GM23248 (cell line): ENCODE data around the gene KLF7. TPM values are rescaled to one million over a fixed set of nuclear protein-coding genes. Genes with fewer than 3 reads are reported as not detected.

Experiments
- DNase-seq: peaks from one replicate; pipeline ENCODE4 v3.0.0-alpha.2; 2015
- H2AFZ ChIP-seq: fragments of 200-600 bp; sonication (generic); 2 replicates; pipeline ENCODE4 v1.6.1; 2016; ENCODE audit warnings: antibody characterized with exemption
- H3F3A ChIP-seq: fragments of 200-600 bp; sonication (generic); 2 replicates; pipeline ENCODE4 v1.6.1; 2016; ENCODE audit warnings: mild to moderate bottlenecking, antibody characterized with exemption, mixed run types; ENCODE audit not compliant: insufficient read depth
- H3K27ac ChIP-seq: fragments of 200-600 bp; sonication (generic); 2 replicates; pipeline ENCODE4 v1.5.1; 2016; ENCODE audit warnings: mild to moderate bottlenecking
- H3K27me3 ChIP-seq: fragments of 200-600 bp; sonication (generic); replicated peaks from 2 replicates; pipeline ENCODE4 v1.6.1; 2016; ENCODE audit warnings: mild to moderate bottlenecking; ENCODE audit not compliant: insufficient read depth
- H3K36me3 ChIP-seq: fragments of 200-600 bp; sonication (generic); 2 replicates; pipeline ENCODE4 v1.6.1; 2016; ENCODE audit warnings: low read depth, mild to moderate bottlenecking
- H3K4me1 ChIP-seq: fragments of 200-600 bp; sonication (generic); 2 replicates; pipeline ENCODE4 v1.6.1; 2016; ENCODE audit warnings: mild to moderate bottlenecking; ENCODE audit not compliant: insufficient read depth
- H3K4me2 ChIP-seq: fragments of 200-600 bp; sonication (generic); one replicate; pipeline ENCODE4 v1.6.1; 2016; ENCODE audit warnings: mild to moderate bottlenecking; ENCODE audit not compliant: unreplicated experiment
- H3K4me3 ChIP-seq: fragments of 200-600 bp; sonication (generic); 2 replicates; pipeline ENCODE4 v1.5.1; 2016; ENCODE audit warnings: mild to moderate bottlenecking
- H3K79me2 ChIP-seq: fragments of 200-600 bp; sonication (generic); 2 replicates; pipeline ENCODE4 v1.6.1; 2016; ENCODE audit warnings: mild to moderate bottlenecking; ENCODE audit not compliant: insufficient read depth
- H3K9ac ChIP-seq: fragments of 200-600 bp; sonication (generic); 2 replicates; pipeline ENCODE4 v1.6.1; 2016; ENCODE audit warnings: mild to moderate bottlenecking
- H3K9me2 ChIP-seq: fragments of 200-600 bp; sonication (generic); 2 replicates; pipeline ENCODE4 v1.6.1; 2016; ENCODE audit warnings: mixed run types, mild to moderate bottlenecking, moderate library complexity; ENCODE audit not compliant: insufficient read depth
- H3K9me3 ChIP-seq: fragments of 200-600 bp; sonication (generic); one replicate; pipeline ENCODE4 v1.6.1; 2017; ENCODE audit warnings: low read depth
- H4K20me1 ChIP-seq: fragments of 200-600 bp; sonication (generic); 2 replicates; pipeline ENCODE4 v1.6.0; 2016; ENCODE audit not compliant: insufficient read depth
- EZH2 ChIP-seq: fragments of 200-600 bp; sonication (generic); IDR thresholded peaks from 2 replicates; pipeline ENCODE4 v1.6.1; 2018; ENCODE audit warnings: antibody characterized with exemption, mild to moderate bottlenecking; ENCODE audit not compliant: insufficient read depth, poor library complexity, severe bottlenecking
- EZH2phosphoT487 ChIP-seq: fragments of 200-600 bp; sonication (generic); IDR thresholded peaks from 2 replicates; pipeline ENCODE4 v1.6.1; 2018; ENCODE audit warnings: antibody characterized with exemption, moderate library complexity, mild to moderate bottlenecking, low read depth; ENCODE audit not compliant: insufficient read depth
- WGBS, 2 experiments: methylation state at CpG; one replicate each; pipeline ENCODE4 v1.1.6; 2015 to 2017; ENCODE audit warnings: low lambda C conversion rate in 2 of 2, low coverage in 1 of 2; ENCODE audit errors: missing lambda C conversion rate in 2 of 2; 5-methylcytosine and 5-hydroxymethylcytosine counted together
- in situ Hi-C: fragments of 300-500 bp; cut with MboI; formaldehyde crosslinking; loops from 2 replicates; pipeline ENCODE4 v1.15.0; 2020
- polyA plus RNA-seq: library from polyadenylated mRNA; unstranded; fragments of >200 nt; fragmentation: Nextera tagmentation; extraction: Ambion mirVana; gene quantifications from 2 replicates; pipeline ENCODE4 v1.2.1, GENCODE V29; 2016
- total RNA-seq: library from RNA; depleted of rRNA; stranded (reverse); fragments of >200 nt; shearing (Covaris generic); gene quantifications from 2 replicates; pipeline ENCODE4 v1.2.3, GENCODE V29; 2014

The KLF7 gene
- total and polyA plus RNA-seq, 2 experiments from 2014 or later, result 22.5 to 39.4 TPM

DNA sequence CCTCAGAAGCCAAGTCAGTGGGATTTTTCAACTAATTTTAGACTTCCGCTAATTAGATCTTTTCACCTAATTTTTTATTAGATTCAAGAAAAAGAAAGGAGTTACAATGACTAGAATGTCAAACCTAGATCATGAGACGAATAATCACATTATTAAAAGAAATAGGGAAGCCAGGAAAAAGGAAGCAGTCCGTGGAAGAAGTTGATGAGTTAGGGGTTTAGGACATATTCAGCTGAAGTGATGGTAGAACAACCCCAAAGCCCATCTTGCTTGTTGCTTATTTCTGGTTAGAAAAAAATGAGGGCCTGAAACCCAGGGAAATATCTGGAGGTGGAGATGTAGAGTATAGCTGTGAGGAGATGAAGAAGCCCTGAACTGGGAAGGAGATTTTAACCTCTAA is 8.0 kb downstream of the KLF7 start:
- 96 to 100% methylated on average over 3 of the region's 3 CpGs for WGBS, 2 experiments
- Histone ChIP-seq H3K9me3 (no peaks in the 10 kb centered on the region), H3K4me3 (no peak overlapping the region), H3K9me2 (no peaks in the 10 kb centered on the region), H3K4me1 (peaks cover 91% of the 10 kb centered on the region), H3K9ac (no peak overlapping the region), H3K27ac (no peak overlapping the region), H3K79me2 (peaks cover 100% of the 10 kb centered on the region), H3K36me3 (0 out of 2 replicates have a peak, but pooled peaks cover 6% of the 10 kb centered on the region), H3K27me3 (no peaks in the 10 kb centered on the region), H3F3A (peaks cover 92% of the 10 kb centered on the region), H4K20me1 (peaks cover 53% of the 10 kb centered on the region), H2AFZ (no peak overlapping the region), H3K4me2 (no peak overlapping the region)
- DNase-seq, result no peak
- no peak for TF ChIP-seq EZH2phosphoT487
- in situ Hi-C loops, result no loop called here

DNA sequence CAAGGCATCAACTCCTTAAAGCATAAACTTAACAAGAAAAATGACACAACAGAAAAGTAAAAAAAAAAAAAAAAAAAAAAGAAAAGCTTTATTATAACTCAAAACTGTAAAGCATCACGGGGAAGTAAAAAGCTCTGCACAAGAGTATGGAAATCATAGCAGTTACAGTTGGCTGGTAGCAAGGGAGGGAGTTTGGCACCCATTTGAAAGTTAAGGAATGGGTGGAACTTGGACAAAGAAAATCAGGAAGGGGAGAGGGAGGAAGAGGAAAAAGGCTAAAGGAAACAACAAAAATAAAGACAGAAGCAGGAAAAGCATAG is 8.6 kb downstream of the KLF7 start:
- no peaks in the 10 kb centered on the region for H3K9me3 ChIP-seq
- H2AFZ ChIP-seq, result no peak overlapping the region
- WGBS, 2 experiments, result 94 to 100% methylated on average over 1 of the region's 1 CpG
- DNase-seq, result no peak
- no peak overlapping the region for H3K9ac ChIP-seq
- TF ChIP-seq EZH2 (no peak), EZH2phosphoT487 (no peak)
- H4K20me1 ChIP-seq, result peaks cover 53% of the 10 kb centered on the region
- peaks cover 96% of the 10 kb centered on the region for H3K4me1 ChIP-seq
- peaks cover 92% of the 10 kb centered on the region for H3F3A ChIP-seq
- 0 out of 2 replicates have a peak, but pooled peaks cover 6% of the 10 kb centered on the region for H3K36me3 ChIP-seq
- H3K4me3 ChIP-seq, result no peak overlapping the region
- no peaks in the 10 kb centered on the region for H3K9me2 ChIP-seq
- H3K79me2 ChIP-seq, result peaks cover 100% of the 10 kb centered on the region
- in situ Hi-C loops, result no loop called here
- H3K4me2 ChIP-seq, result no peak overlapping the region
- no peak overlapping the region for H3K27ac ChIP-seq
- H3K27me3 ChIP-seq, result no peaks in the 10 kb centered on the region

DNA sequence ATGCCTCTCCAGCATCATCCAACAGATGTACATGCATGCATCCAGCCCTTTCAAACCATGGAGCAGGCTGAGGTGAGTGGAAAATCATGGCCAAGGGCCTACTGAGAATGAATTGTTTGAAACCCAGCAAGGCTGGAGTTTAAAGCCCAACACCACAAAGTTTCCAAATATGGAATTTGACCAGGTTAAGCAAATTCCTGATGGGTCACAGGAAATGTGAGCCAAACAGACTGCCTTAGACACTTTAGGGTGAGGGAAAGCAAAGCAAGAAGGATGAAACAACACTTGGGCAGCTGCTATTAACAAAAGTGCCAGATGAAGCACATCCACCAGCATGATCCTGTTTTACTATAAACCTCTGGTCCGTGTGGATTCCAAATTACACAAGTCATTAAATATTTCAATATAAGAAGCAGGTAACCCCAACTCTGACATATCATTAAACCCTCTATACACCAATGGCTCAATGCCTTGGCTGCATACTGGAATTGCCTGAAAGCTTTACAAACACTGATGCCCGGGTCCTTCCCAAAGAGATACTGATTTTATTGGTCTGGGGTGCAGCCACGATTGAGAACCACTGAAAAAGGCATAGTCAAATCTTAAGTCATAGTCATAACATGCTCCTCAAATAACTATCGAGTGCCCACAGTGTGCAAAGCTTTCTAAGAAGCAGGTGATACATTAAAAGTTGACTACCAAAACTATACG is 9.1 kb downstream of the KLF7 start:
- H2AFZ ChIP-seq, result no peak overlapping the region
- no peaks in the 10 kb centered on the region for H3K27me3 ChIP-seq
- peaks cover 96% of the 10 kb centered on the region for H3K4me1 ChIP-seq
- peaks cover 53% of the 10 kb centered on the region for H4K20me1 ChIP-seq
- no peaks in the 10 kb centered on the region for H3K9me2 ChIP-seq
- H3K4me2 ChIP-seq, result peak overlapping the region; percentile 15
- H3K4me3 ChIP-seq, result no peak overlapping the region
- H3K9me3 ChIP-seq, result no peaks in the 10 kb centered on the region
- in situ Hi-C loops, result no loop called here
- 53 to 56% methylated on average over 5 of the region's 5 CpGs for WGBS, 2 experiments
- no peak overlapping the region for H3K9ac ChIP-seq
- peaks cover 91% of the 10 kb centered on the region for H3F3A ChIP-seq
- no peak for TF ChIP-seq EZH2phosphoT487
- no peak for TF ChIP-seq EZH2
- peak overlapping the region; percentile 16; the same call in 1 of the 2 replicates for H3K27ac ChIP-seq
- 0 out of 2 replicates have a peak, but pooled peaks cover 6% of the 10 kb centered on the region for H3K36me3 ChIP-seq
- DNase-seq, result no peak
- H3K79me2 ChIP-seq, result peaks cover 100% of the 10 kb centered on the region

DNA sequence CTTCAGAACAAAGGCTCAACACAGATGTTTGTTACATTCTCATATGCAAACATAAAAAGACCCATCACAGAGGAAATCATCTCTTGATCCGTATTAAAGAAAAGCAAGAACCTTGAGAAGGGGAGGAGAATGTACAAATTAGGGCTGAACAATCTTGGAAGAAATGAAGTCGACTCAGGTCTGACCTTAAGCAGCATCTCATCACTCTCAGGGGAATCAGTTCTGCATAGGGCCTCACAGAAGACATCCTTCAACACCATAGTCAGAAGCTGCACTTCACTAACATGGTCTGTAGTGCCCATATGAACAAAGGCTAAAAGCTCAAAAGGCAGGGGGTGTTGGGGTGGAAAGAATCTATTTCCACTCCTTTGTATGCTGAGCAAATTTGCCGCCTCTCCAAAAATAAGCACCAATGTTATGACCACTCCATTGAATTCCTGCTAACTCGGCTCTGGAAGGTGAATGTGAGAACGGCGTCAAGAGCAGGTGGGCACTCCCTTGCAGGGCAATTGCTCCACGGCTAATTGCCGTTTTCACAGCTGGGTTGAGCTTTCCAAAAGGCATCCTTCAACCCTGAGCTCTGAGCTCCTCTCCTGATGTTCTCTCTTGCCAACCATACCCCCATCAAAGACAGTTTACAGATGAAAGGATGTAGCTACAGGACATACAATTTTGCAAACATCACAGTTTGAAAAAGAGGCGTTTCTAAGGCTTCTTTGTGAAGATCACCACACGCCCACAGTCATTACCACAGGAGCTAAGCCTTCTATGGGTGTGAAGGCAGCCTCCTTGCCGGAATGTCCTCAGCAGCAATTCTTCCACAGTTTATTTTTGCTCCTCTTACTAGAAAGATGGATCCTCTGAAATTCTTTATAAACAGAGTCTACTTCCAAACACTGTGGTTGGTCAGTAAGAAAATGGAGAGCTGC is 10.0 kb downstream of the KLF7 start:
- no peak overlapping the region for H3K4me3 ChIP-seq
- H3F3A ChIP-seq, result peaks cover 83% of the 10 kb centered on the region
- no peak overlapping the region for H3K9ac ChIP-seq
- TF ChIP-seq EZH2phosphoT487 (no peak), EZH2 (no peak)
- H3K4me2 ChIP-seq, result peak overlapping the region; percentile 15
- 0 out of 2 replicates have a peak, but pooled peaks cover 6% of the 10 kb centered on the region for H3K36me3 ChIP-seq
- peaks cover 100% of the 10 kb centered on the region for H3K79me2 ChIP-seq
- H3K27ac ChIP-seq, result peak overlapping the region; percentile 16
- H3K9me2 ChIP-seq, result no peaks in the 10 kb centered on the region
- WGBS, 2 experiments, result 93 to 95% methylated on average over 11 of the region's 11 CpGs
- peaks cover 96% of the 10 kb centered on the region for H3K4me1 ChIP-seq
- no peaks in the 10 kb centered on the region for H3K9me3 ChIP-seq
- no peak overlapping the region for H2AFZ ChIP-seq
- in situ Hi-C loops, result no loop called here
- no peaks in the 10 kb centered on the region for H3K27me3 ChIP-seq
- DNase-seq, result no peak
- peaks cover 53% of the 10 kb centered on the region for H4K20me1 ChIP-seq
